ENCODE results near the gene MRPL41.
A peak's percentile ranks its signal among the peaks of the same experiment; 100 is the strongest.
"Not testable (repeated sequence)": the region's sequence is repeated elsewhere in the genome, so short reads cannot be mapped to it uniquely, and the experiment has no call there.

Gene MRPL41

DNA sequence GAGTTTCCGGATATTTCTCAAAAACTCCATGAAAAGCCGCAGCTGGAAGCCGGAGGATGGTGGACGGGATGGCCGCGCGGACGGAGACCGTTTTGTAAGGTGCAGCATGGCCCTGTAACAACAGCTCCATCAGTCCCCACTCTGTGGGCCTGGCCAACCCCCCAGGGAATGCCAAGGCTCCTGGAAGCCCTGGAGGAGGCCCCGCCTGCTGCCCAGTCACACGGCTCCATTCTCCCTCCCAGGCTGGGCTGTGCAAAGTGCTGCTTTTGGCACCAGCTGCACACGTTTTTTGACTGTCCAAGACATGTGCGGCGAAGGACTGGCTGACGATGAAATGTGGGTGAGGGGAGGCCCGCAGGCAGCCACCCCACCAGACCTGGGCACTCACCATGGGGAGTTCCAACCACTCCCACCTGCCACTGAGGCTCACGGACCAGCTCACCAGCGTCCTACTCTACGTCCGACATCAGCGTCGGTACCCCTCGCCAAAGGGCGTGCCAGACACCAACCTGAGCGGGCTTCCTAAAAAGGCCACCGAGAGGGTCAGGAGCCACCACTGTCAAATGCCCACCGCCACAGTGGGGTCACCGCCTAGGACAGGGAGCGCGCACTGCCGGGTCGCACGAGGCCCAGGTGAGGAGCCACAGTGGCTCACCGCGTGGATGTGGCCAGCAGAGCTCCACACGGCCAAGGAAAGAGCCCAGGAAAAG is 28.8 kb upstream of the MRPL41 start:
- no peak for DNase-seq

DNA sequence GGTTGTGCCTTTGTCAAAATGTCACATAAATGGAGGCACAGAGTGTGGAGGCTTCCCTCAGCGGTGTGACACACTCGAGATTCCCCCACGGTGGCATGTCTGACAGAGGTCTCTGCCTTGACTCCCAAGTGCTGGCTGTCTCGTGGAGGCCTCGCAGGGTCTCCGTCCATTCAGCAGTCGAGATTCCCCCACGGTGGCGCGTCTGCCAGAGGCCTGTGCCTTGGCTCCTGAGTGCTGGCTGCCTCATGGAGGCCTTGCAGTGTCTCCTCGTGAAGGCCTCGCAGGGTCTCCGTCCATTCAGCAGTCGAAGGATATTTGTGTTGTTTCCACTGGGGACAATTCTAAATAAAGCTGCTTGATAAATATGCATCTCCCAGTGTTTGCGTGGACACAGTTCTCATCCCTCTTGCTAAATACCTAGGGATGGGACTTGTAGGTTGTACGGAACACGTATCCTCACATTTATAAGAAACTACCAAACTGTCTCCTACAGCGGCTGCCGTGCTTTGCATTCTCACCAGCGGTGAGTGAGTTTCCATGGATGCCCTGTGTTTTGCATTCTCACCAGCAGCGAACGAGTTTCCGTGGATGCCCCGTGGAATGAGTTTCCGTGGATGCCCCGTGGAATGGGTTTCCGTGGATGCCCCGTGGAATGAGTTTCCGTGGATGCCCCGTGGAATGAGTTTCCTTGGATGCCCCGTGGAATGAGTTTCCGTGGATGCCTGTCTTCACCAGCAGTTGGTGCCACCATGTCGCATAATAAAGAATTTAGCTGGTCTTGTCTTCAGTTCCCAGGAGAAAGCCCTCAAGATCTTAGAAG is 27.3 kb upstream of the MRPL41 start:
- no peak for DNase-seq

DNA sequence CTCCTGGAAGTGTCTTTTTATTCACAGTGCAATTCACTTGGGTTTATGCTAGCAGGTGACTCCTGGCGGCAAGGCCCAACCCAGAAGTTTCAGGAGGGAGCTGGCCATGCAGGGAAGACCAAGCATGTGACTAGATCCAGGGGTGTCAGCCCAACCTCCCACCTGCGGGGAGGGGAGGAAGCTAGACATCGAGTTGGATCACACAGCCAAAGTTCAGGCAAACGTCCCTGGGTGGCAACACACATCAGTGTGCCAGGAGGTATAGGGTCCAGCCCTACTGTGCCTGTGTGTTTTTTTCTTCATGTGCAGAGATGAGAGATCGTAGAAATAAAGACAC is 26.7 kb upstream of the MRPL41 start:
- no peak for DNase-seq

DNA sequence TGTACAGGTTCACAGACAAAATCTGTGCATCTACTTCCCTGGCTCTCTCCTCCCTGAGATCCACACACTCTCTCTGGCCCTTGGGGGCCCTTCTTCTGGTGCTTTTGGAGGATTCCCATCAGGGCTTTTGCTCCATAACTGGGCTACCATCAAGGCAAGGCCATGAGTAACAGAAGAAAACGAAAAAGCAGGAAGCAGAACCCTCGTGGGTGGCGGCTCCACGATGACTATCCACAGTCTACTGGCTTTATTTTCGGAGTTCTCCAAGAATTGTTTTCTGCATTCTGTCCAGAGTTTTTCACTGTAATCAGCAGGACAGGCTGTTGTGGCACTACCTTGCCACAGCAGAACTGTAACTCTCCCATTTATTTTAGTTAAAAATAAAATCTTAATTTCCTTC is 21.3 kb upstream of the MRPL41 start:
- DNase-seq, result no peak

DNA sequence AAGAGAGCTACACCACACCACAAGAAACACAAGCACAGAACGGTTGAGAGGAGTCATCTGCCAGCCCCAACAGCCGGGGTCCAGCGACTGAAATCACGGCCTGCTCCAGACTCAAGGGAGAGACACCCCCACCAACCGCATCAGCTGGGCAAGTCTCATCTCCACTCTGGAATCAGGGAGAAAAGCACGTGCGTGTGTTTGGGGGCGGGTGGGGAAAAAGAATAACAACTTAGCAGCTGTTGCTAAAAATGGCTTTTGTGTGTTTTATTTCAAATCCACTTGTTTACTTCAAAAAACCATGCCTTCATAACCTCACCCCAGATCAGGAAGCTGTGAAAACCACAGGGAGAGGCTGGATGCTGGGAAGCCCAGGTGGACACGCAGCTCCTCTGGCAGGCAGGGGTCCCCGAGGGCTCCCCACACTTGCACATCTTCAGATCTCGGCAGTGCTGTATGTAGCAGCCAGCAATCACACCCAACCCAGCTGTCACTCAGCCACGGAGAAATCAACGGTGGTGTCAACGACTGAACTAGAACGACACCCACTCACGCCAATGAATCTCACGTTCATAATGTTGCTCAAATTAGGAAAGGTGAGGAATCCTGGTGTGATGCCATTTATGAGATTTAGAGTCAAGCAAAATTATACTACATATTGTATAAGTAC is 20.4 kb upstream of the MRPL41 start:
- no peak for DNase-seq

DNA sequence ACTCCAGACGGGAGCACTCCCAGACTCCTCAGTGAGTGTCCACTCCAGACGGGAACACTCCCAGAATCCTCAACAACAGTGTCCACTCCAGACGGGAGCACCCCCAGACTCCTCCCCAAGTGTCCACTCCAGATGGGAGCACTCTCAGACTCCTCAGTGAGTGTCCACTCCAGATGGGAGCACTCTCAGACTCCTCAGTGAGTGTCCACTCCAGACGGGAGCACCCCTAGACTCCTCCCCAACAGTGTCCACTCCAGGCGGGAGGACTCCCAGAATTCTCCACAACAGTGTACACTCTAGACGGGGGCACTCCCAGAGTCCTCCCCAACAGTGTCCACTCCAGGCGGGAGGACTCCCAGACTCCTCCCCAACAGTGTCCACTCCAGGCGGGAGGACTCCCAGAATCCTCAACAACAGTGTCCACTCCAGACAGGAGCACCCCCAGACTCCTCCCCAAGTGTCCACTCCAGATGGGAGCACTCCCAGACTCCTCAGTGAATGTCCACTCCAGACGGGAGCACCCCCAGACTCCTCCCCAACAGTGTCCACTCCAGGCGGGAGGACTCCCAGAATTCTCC is 18.7 kb upstream of the MRPL41 start:
- DNase-seq, result not testable (repeated sequence)

DNA sequence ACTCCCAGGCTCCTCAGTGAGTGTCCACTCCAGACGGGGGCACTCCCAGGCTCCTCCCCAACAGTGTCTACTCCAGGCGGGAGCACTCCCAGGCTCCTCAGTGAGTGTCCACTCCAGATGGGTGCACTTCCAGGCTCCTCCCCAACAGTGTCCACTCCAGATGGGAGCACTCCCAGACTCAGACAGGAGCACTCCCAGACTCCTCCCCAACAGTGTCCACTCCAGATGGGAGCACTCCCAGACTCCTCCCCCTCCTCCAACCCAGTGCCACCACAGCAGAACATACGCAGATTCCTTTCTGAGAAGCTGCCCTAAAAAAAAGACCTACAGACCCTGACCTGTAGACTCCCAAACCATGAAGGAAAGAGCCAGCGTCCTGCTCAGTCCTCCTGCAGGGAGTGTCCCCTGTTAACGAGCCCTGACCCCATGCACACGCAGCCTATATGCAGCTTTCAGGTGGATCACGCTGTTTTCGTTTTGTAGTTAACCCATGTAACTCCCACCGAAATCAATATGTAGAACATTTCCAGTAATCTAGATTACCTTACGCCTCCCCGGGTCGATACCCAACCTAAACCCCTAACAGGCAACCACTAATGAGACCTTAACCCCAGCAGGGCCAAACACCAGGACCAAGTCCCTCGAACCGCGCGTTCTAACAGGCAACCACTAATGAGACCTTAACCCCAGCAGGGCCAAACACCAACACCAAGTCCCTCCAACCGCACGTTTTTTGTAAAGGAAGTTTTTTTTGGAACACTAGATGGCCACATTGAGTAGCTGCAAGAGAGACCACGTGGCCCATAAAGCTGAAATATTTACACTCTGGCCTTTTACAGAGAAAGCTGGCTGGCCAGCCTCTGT is 17.2 kb upstream of the MRPL41 start:
- peak; percentile 35 for DNase-seq

DNA sequence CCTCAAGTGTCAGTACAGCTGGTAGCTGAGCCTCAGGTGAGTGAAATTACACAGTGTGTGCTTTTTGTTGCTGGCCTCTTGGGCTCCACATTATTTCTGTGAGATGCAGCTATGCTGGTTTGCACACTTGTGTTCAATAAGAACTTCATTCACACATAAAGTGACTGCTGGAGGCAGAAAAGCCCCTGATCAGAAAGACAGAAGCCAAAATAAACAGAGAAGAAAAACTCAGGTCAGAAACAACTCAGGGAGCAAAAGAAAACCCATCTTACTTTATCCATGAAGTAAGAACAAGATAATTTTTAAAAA is 16.6 kb upstream of the MRPL41 start:
- no peak for DNase-seq

DNA sequence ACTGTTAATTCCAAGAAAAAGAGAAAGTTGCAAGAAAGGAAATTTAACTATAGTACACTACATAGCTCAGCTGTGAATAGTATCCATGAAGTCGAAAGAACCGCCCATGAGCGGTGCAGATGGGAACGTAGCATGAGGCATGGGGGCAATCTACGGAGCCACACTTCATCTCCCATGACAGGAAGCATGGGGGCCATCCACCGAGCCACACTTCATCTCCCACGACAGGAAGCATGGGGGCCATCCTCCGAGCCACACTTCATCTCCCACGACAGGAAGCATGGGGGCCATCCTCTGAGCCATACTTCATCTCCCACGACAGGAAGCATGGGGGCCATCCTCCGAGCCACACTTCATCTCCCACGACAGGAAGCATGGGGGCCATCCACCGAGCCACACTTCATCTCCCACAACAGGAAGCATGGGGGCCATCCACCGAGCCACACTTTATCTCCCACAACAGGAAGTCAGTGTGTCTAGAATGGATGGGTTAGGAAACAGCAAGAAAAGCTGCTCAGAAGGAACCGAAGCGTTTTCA is 15.0 kb upstream of the MRPL41 start:
- DNase-seq, result not testable (repeated sequence)

DNA sequence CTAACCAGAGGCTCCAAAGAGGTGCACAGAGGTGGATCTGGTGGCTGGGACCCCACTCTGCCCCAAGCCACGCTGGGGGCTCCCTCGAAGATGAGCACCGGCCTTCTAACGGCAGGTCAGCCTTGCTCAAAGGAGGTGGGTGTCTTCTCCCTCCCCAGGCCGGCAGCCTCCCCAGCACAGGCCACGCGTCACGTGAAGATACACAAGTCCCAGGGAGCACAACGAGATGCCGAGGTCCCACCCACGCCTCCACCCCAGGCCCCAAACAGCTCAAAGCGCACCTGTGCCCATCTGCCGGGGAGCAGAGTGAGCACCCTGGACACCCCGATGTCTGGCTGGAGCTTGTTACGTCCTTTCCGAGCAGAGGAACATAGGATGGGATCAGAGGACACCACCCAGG is 13.6 kb upstream of the MRPL41 start:
- no peak for DNase-seq

DNA sequence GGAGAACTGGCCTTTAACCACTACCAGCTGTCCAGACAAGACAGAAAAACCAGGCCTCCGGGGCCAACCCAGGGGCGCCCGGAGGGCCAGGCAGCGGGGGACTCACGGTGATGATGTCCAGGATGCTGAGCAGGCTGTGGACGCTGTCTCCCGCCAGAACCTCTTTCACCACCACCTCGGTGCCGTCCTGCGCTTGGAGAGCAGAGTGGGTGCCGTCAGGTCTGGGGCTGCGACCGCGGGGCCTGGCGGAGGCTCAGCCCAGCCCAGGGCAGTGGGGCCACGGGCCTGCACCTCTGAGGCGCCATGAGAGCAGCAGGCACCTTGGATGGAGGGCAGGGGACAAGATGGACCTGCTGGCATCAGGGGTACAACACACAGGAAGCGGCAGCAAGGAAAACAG is 11.1 kb upstream of the MRPL41 start:
- DNase-seq, result no peak

DNA sequence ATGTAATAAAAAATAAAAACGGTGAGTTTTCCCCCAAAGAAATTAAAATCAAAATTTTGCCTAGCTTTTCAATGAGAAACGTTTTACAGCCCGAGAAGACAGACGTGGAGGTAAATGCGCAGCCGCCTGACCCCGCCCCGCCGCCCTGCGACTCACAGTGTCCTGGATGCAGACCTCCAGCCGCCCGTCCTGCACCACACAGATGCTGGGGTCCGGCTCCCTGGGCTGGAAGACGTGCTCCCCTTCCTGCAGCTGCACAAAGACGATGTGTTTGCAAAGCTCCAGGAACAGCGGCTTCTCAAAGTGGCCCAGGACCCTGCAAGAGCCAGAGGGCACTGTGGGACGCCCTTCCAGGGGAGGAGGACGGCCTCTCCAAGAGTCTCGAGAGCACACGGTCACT is 9.2 kb upstream of the MRPL41 start:
- no peak for DNase-seq

DNA sequence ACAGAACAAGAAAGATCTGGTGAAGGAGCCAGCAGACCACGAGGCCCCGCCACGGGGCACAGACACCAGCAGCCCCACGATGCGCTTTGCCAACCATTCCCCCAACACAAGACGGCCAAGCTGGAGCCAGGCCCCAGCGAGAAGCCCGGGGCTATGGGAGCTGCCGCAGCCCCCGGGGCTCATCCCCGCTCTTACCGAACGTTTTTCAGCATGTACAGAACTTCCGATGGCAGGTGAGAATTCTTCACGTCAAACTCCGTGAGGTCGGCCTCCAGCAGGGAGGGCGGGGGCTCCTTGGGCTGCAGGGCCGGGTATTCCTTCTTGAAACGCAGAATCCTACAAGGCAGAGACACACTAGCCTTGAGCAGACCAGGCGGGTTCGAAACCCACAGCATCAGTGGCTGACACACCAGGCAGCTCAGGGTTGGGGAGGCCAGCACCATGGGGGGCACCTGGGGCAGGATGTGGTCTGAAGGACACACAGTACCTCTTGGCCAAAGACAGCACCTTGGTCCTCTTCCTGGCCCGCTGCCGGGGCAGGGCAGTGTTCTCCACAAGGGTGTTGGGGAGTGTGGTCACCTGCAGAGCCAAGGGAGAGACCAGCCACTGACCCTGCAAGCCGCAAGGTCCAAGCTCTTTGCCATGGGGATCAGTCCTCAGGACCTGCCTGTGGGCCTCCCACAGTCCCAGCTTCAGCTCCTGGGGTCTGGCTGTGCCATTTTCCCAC is 8.3 kb upstream of the MRPL41 start:
- no peak for DNase-seq

DNA sequence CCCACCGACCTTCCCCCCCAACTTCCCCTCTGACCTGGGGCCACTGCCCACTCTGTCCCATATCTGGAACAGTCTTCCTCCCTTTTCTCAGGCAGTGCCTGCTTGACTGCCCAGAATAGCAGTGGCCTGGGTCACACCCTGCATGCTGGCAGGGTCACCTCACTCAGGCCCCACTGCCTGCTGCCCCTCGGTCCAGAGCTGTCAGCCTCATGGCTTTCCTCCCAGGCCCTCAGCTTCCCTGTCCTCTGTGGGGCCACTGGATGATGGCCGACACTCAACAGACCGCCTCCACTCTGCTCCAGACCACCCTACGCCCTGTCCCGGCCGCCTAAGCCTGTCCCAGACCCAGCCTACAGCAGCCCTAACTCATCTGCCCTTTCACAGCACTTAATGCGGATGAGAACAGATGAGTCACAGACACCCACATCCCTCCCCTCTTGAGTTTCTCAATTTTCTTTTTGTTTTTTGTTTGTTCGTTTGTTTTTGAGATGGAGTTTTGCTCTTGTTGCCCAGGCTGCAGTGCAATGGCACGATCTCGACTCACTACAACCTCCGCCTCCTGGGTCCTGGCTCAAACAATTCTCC is 7.4 kb upstream of the MRPL41 start:
- no peak for DNase-seq

DNA sequence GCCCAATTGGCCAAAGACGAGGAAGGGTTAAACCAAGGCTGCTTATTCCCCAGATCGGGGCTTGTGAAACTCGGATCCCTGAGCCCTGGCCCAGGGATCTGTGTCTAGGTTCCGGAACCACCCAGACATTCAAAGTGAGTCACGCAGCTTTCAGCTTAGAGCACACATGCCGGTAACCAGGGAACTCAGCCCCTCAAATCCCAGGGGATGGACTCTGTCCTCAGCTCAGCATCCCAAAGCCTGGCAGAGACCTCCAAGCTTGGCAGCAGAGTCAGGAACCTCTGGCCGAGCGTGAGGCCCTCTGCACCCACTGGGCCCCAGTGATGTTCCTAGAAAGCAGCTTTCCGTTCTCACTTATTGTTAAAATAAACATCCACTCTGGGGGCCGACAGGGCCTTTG is 6.6 kb upstream of the MRPL41 start:
- DNase-seq, result no peak

DNA sequence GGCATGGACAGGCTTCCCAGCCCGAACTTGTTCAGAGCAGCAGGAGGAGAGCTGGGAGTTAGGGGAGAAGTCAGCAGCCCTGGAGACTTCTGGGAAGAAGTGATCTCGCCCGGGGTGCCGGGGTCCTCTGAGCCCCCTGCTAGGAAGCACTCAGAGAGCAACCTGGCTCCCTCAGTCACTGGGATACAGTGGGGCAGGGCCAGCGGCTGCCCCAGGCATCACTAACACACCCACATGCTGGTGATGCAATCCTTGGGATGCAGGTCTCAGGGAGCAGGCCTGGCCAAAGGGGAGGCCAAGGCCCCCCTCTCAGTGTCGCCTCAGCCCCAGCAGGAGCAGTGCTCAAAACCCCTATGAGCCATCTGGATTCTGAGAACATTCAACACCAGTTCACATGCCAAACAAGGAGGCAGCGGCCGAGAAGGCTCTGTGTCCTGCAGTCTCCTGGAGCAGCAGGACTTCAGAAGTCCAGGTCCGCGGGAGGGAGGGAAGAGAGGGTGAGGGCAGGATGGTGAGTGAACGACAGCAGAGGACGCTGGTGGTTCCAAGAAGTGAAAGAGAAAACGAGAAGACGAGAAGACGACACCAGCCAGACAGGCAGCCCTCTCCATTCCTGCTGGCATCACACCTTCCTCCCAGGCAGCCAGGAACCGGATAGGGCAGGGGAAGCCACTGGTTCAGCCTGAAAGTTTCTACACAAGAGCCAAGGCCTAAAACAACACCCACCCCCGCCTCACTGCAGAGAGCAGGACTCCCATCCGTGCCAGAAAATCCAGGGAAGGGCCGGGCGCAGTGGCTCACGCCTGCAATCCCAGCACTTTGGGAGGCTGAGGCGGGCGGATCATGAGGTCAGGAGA is 3.8 kb upstream of the MRPL41 start:
- no peak for DNase-seq

DNA sequence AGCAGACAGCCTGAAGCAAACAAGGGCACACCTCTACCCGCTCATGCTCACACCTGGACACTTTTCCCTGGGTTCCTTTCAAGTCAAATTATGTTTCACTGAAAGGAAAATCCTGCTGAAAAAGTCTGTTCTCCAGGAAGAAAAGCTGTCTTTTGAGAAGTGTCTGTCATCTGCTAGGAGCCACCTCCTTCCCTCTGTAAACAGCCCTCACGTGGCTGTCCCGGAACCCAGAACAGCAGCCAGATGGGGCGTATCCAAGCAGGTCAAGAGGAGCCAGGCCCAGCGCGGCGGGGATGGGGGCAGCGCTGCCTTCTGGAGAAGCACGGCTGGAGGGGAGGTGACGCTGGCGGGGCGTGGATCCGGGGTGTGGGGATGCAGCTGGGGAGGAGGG is 1.5 kb upstream of the MRPL41 start, which contains the start of gene PNPLA7:
Gene PNPLA7 (minus strand): TSS at position 172 of the 391 bp plus-strand sequence. CDS start 205 bp downstream, outside the sequence.
- peak; percentile 36 for DNase-seq

DNA sequence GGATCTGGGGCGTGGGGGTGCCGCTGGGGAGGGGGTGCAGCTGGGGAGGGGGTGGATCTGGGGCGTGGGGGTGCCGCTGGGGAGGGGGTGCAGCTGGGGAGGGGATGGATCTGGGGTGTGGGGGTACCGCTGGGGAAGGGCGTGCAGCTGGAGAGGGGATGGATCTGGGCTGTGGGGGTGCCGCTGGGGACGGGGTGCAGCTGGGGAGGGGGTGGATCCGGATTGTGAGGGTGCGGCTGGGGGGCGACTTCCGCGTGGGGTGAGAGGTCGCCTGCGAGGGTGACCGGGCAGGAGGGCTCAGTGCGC is 768 bp upstream of the MRPL41 start:
- not testable (repeated sequence) for DNase-seq

DNA sequence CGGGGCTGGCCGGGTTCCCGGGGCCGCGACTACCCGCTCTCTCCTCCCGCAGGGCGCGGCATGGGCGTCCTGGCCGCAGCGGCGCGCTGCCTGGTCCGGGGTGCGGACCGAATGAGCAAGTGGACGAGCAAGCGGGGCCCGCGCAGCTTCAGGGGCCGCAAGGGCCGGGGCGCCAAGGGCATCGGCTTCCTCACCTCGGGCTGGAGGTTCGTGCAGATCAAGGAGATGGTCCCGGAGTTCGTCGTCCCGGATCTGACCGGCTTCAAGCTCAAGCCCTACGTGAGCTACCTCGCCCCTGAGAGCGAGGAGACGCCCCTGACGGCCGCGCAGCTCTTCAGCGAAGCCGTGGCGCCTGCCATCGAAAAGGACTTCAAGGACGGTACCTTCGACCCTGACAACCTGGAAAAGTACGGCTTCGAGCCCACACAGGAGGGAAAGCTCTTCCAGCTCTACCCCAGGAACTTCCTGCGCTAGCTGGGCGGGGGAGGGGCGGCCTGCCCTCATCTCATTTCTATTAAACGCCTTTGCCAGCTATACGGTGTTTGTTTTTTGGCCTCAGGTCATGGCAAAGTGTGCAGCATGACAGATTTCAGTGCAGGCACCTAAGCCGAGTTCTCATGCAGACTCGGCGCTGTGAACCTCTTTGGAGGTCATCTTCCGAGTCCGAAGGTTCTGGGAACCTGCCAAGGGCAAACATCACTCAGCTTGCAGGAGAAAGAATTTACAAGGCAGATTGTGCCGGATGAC is 516 bp downstream of the MRPL41 start:
- no peak for DNase-seq

DNA sequence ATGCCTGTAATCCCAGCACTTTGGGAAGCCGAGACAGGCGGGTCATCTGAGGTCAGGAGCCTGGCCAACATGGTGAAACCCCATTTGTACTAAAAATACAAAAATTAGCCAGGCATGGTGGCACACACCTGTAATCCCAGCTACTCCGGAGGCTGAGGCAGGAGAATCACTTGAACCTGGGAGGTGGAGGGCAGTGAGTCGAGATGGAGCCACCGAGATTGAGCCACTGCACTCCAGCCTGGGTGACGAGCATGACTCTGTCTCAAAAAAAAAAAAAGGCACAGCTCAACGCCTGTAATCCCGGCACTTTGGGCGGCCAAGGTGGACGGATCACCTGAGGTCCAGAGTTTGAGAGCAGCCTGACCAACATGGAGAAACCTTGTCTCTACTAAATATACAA is 2.0 kb downstream of the MRPL41 start:
- DNase-seq, result not testable (repeated sequence)

Data from NCI-H1694 treated with DMSO at 0.1 percent for 48 hours (cell line).